ENCODE data around the gene ERICH6.
A peak's percentile ranks its signal among the peaks of the same experiment; 100 is the strongest.

The ERICH6 gene

DNA sequence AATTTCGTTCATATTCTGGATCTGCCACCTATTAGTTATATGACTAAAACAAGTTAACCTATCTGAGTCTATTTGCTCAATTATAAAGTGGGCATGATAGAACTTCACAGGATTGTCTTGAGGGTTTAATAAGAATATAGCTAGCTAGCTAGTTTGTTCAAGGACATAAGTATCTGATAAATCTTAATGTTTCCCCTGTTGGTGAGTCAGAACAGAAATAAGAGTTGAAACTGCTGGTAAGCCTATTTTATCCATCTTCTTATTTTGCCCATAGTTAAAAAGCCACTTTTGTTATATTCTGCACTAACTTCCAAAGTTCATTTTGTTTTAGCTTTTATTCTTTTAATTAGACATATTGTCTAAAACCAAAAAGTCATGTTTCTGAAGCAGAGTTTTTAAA lies 91.2 kb downstream of the ERICH6 start:
- no peak for DNase-seq

- no peak for DNase-seq
These were observed 92.1 kb downstream of the ERICH6 start for GRCh38 chr3:150611666-150612065.

GRCh38 chr3:150610785-150611184 lies 92.9 kb downstream of the ERICH6 start:
- DNase-seq: peak; percentile 10

- DNase-seq: peak; percentile 40
These were observed 93.7 kb downstream of the ERICH6 start for GRCh38 chr3:150609988-150610387.

All from suppressor macrophage treated with lipopolysaccharide for 4 hours (primary cell).